Coronary artery (tissue), 2 donors: ENCODE results near the gene HOXB6.

ENCODE experiments used
- DNase-seq: peaks from one replicate; pipeline ENCODE4 v3.0.0-alpha.2; 2017; ENCODE audit warnings: low spot score
- H3K27ac ChIP-seq, 2 donors: fragments of 200-600 bp; sonication (generic); one replicate each; pipeline ENCODE4 v1.5.1; 2016 to 2019
- H3K4me3 ChIP-seq: fragments of 200-600 bp; sonication (generic); 2 replicates; pipeline ENCODE4 v1.5.1; 2016; ENCODE audit warnings: mild to moderate bottlenecking, moderate library complexity
- TF ChIP-seq, protein P1 (sequence below): fragments of 200-600 bp; sonication (generic); IDR thresholded peaks from one replicate; pipeline ENCODE4 v1.5.1; 2019; ENCODE audit warnings: antibody characterized with exemption

Gene HOXB6

DNA sequence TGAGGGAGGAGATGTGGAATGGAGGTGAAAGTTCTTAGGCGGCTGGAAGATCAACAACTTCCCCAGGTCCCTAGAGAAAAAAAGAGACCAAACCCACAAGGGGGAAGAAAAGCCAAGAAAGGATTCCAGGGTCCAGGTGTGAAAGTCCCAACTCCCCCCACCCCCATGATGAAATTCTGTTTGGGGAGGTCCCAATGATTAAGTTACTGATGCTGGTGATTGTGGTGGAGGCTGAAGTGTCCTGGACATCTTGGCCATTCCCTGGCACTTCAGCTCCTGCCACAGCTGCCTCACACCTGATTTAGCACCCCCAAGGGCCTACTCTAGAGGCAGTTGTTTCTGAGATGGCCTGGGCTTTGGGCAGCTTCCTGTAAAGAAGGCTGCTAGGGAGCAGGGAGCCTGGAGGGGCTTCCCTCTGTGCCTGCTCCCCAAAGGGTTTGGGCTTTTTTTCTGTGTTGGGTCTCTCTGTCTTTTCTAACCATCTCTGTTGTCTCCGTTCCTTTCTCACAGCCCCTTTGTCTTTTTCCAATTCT is 39.7 kb downstream of the HOXB6 start:
- H3K27ac ChIP-seq = no peak overlapping the region
- peak overlapping the region; percentile 74 for H3K4me3 ChIP-seq
- DNase-seq = no peak
- TF ChIP-seq, protein P1, sequence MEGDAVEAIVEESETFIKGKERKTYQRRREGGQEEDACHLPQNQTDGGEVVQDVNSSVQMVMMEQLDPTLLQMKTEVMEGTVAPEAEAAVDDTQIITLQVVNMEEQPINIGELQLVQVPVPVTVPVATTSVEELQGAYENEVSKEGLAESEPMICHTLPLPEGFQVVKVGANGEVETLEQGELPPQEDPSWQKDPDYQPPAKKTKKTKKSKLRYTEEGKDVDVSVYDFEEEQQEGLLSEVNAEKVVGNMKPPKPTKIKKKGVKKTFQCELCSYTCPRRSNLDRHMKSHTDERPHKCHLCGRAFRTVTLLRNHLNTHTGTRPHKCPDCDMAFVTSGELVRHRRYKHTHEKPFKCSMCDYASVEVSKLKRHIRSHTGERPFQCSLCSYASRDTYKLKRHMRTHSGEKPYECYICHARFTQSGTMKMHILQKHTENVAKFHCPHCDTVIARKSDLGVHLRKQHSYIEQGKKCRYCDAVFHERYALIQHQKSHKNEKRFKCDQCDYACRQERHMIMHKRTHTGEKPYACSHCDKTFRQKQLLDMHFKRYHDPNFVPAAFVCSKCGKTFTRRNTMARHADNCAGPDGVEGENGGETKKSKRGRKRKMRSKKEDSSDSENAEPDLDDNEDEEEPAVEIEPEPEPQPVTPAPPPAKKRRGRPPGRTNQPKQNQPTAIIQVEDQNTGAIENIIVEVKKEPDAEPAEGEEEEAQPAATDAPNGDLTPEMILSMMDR = no peak

DNA sequence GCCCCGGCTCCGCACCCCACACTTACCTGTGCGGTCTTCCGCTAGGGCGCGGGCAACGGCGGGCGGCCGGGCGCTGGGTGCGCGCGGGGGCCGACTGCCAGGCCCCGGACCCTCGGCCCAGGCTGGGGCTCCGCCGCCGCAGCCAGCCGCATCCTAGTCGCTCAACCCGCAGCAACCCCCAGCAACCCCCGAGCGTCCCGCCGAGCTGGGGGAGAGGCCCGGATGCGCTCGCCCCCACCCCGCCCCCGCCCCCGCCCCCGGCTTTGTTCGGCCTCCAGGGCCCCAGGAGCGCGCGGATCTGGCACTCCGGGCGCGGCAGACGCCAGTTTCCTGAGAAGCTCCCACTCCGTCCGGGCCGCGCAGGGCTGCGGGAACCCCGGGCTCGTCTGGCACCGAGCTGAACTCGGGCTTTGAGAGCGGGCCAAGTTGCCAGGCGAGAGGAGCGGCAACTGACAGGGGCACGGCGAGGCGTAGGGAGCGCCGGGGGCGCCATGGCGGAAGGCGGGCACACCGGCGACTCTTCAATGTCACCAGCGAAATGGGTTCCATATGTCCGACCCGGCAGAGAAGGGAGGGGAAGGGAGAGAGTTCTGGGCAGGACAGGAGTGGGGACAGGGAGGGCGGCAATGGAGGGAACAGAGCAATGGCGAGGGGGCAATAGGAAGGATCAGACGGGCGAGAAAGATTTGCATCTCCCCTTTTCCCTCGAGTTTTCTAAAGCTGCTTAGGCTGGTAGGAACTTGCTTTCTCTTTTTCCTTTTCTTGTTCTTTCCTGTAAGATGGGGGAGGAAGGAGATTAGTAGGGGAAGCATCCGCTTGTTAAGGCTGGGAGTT is 40.4 kb downstream of the HOXB6 start:
- TF ChIP-seq, protein P1 = no peak
- Histone ChIP-seq H3K27ac (peak overlapping the region; percentile 34 to 60), H3K4me3 (peak overlapping the region; percentile 74)
- no peak for DNase-seq

DNA sequence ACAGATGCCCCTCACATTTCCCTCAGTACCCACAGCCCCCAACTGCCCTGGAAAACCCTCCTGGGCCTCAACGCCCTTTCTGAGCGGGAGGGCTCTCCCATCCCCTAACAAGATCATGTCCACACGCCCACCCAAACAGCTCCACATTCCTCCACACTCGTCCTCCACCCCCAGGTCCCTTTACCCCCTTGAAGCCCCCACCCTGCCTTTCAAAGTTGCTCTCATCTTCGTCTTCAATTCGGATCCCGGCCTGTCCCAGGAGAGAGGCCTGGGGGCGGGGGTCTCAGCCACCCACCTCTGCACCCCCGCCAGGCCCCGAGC is 41.0 kb downstream of the HOXB6 start:
- peak overlapping the region; percentile 74 for H3K4me3 ChIP-seq
- TF ChIP-seq, protein P1 = no peak
- DNase-seq = no peak
- H3K27ac ChIP-seq = peak overlapping the region; percentile 34 to 60

DNA sequence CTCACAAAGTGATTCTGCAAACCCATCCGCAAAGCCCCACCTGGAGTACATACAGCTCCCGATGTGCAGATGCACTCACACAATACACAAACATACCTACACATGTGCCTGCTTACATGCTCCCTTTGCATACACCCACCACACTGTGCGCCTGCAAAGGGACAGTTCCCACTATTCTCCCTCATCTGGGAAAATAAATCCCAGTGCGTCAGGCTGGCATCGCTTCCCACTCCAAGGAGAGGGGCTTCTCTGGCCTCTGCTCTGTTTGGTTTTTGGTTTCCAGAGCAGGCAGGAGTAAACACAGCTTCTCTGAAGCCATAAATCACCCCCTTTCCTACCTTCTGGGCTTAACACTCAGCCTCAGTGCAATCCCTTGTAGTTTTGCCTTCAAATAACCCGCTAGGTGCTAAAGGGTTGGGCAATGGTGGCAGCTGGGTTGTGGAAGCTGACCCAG is 41.4 kb downstream of the HOXB6 start:
- H3K27ac ChIP-seq = peak overlapping the region in 1 of 2 donors; percentile 60
- TF ChIP-seq, protein P1 = no peak

DNA sequence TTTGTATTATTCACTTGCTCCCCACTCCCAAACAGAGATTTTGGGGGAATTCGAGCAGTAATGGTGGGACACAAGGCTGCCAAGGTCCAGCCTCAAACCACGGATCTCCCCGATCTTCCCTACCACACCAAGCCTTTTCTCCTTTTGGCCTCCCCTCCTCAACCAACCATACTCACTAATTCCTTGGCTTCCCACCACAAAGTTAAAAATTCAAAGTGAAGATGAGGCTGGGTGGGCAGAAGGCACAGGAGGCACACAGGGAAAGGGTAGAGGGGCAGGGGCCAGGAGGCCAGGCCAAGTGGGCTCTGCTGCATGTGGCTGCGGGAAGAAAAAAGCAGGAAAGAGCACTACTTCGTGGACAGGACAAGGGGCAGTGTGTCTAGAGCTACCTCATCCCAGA is 41.9 kb downstream of the HOXB6 start:
- Histone ChIP-seq H3K4me3 (peak overlapping the region; percentile 74), H3K27ac (peak overlapping the region in 1 of 2 donors; percentile 60)
- TF ChIP-seq, protein P1 = no peak
- no peak for DNase-seq

More for the DNA sequence above, 41.4 kb downstream of the HOXB6 start:
- DNase-seq = no peak
- peak overlapping the region; percentile 74 for H3K4me3 ChIP-seq

GRCh38 chr17:48561884-48562810 is 42.6 kb downstream of the HOXB6 start:
- Histone ChIP-seq H3K27ac (peak overlapping the region in 1 of 2 donors; percentile 26), H3K4me3 (peak overlapping the region; percentile 1)
- TF ChIP-seq, protein P1 = no peak
- DNase-seq = no peak
